GM04503 (cell line): Measurements from ENCODE around the gene SLC2A2.

Experiments used
- DNase-seq: peaks from one replicate; pipeline ENCODE4 v3.0.0-alpha.2; 2012; ENCODE audit warnings: low read depth

Gene SLC2A2

GRCh38 chr3:171026597-171027293, at the start of gene SLC2A2:
Gene SLC2A2, minus strand, starts transcription at chr3:171026720. Its CDS starts 50 bp downstream, at chr3:171026670.
- no peak for DNase-seq

GRCh38 chr3:171072432-171072831, 45.9 kb upstream of the SLC2A2 start:
- no peak for DNase-seq

- DNase-seq, result no peak
Measured at GRCh38 chr3:171068658-171069057, 42.1 kb upstream of the SLC2A2 start.

- DNase-seq, result no peak
Measured at GRCh38 chr3:171066206-171066605, 39.7 kb upstream of the SLC2A2 start.

- no peak for DNase-seq
Measured at GRCh38 chr3:171065732-171066131, 39.2 kb upstream of the SLC2A2 start.

GRCh38 chr3:171064461-171064860, 37.9 kb upstream of the SLC2A2 start:
- no peak for DNase-seq

GRCh38 chr3:171061749-171062148, 35.2 kb upstream of the SLC2A2 start:
- no peak for DNase-seq

GRCh38 chr3:171059978-171060377, 33.5 kb upstream of the SLC2A2 start:
- no peak for DNase-seq

GRCh38 chr3:171058873-171059603, 32.5 kb upstream of the SLC2A2 start:
- no peak for DNase-seq

GRCh38 chr3:171058058-171058457, 31.5 kb upstream of the SLC2A2 start:
- DNase-seq, result peak; percentile 45

- no peak for DNase-seq
Measured at GRCh38 chr3:171057072-171057471, 30.6 kb upstream of the SLC2A2 start.

- DNase-seq, result no peak
Measured at GRCh38 chr3:171056528-171056927, 30.0 kb upstream of the SLC2A2 start.

GRCh38 chr3:171055336-171056178, 29.0 kb upstream of the SLC2A2 start:
- DNase-seq, result no peak

GRCh38 chr3:171054921-171055320, 28.4 kb upstream of the SLC2A2 start:
- DNase-seq, result no peak

GRCh38 chr3:171054231-171054630, 27.7 kb upstream of the SLC2A2 start:
- DNase-seq, result no peak

GRCh38 chr3:171049861-171050444, 23.4 kb upstream of the SLC2A2 start:
- no peak for DNase-seq

- DNase-seq, result no peak
Measured at GRCh38 chr3:171046760-171047159, 20.2 kb upstream of the SLC2A2 start.

- peak; percentile 89 for DNase-seq
Measured at GRCh38 chr3:171044835-171045793, 18.6 kb upstream of the SLC2A2 start.

GRCh38 chr3:171044384-171044783, 17.9 kb upstream of the SLC2A2 start:
- no peak for DNase-seq

GRCh38 chr3:171039674-171040073, 13.2 kb upstream of the SLC2A2 start:
- no peak for DNase-seq

- no peak for DNase-seq
Measured at GRCh38 chr3:171038342-171038741, 11.8 kb upstream of the SLC2A2 start.
